ENCODE measurements around the gene ZXDC.

- TF ChIP-seq CTCF (IDR thresholded peaks at IDR 0.05) = no peak
- TF ChIP-seq POLR2A (IDR thresholded peaks at IDR 0.05) = no peak
- no peak for TF ChIP-seq EP300 (IDR thresholded peaks at IDR 0.05)
These were observed 35.0 kb downstream of the ZXDC start for GRCh38 chr3:126440709-126440995.

All from tibial nerve (tissue), 4 donors.